ENCODE results near the gene PTPRK. TPM values are rescaled to one million over a fixed set of nuclear protein-coding genes. Genes with fewer than 3 reads are reported as not detected.
A peak's percentile ranks its signal among the peaks of the same experiment; 100 is the strongest.

PTPRK gene
- total RNA-seq, 1 experiment from 2014 or later: 94.4 TPM

- H3K4me1 Mint-ChIP-seq (ENCODE audit: low read depth, unreplicated experiment): peaks cover 20% of the 10 kb centered on the region
- intact Hi-C loops (cut with micrococcal nuclease; ENCODE audit: unreplicated experiment): loop anchor here (5.0 kb wide), 1 partner anchor 180 kb away; no protein-coding TSS in a partner anchor
- no peak for TF ChIP-seq CTCF (IDR thresholded peaks at IDR 0.05; ENCODE audit: insufficient read depth in 1 of 2, low read depth in 1 of 2, low read length in 1 of 2, severe bottlenecking in 1 of 2, unreplicated experiment in 1 of 2)
- POLR2A ChIA-PET: no interaction called here
- no peak for DNase-seq
- H3K9me3 Mint-ChIP-seq (ENCODE audit: unreplicated experiment): no peaks in the 10 kb centered on the region
- no peak overlapping the region for H3K27ac Mint-ChIP-seq (ENCODE audit: unreplicated experiment)
- Histone ChIP-seq H3K9me3 (no peaks in the 10 kb centered on the region), H3K36me3 (ENCODE audit: control insufficient read depth, insufficient read depth, low read length) (no peaks in the 10 kb centered on the region; the same call in 1 of the 2 replicates), H3K4me3 (ENCODE audit: low read depth, low read length) (no peak overlapping the region), H3K4me1 (peaks cover 24% of the 10 kb centered on the region), H3K27me3 (replicated peaks; ENCODE audit: control insufficient read depth, insufficient read depth, low read length) (no peaks in the 10 kb centered on the region)
- H3K36me3 Mint-ChIP-seq (ENCODE audit: insufficient read depth, unreplicated experiment): peaks cover 10% of the 10 kb centered on the region
- no peaks in the 10 kb centered on the region for H3K27me3 Mint-ChIP-seq (ENCODE audit: insufficient read depth, unreplicated experiment)
- no TSS peak for BruUV-seq (replicated peaks)
- H3K4me3 Mint-ChIP-seq (ENCODE audit: unreplicated experiment): no peak overlapping the region
- CTCF ChIA-PET: no interaction called here
Observed at GRCh38 chr6:128337619-128338018, 182.8 kb downstream of the PTPRK start.

- Mint-ChIP-seq H3K4me3 (ENCODE audit: unreplicated experiment) (no peak overlapping the region), H3K27ac (ENCODE audit: unreplicated experiment) (peak overlapping the region; percentile 4), H3K27me3 (ENCODE audit: insufficient read depth, unreplicated experiment) (no peaks in the 10 kb centered on the region), H3K36me3 (ENCODE audit: insufficient read depth, unreplicated experiment) (peaks cover 14% of the 10 kb centered on the region), H3K4me1 (ENCODE audit: low read depth, unreplicated experiment) (peaks cover 20% of the 10 kb centered on the region), H3K9me3 (ENCODE audit: unreplicated experiment) (no peaks in the 10 kb centered on the region)
- ChIA-PET CTCF (no interaction called here), POLR2A (interaction anchor here (0.5 kb wide), 1 partner anchor 88 kb away, joined by 3 read pairs; no protein-coding TSS in a partner anchor)
- Histone ChIP-seq H3K36me3 (ENCODE audit: control insufficient read depth, insufficient read depth, low read length) (no peaks in the 10 kb centered on the region; the same call in 1 of the 2 replicates), H3K9me3 (no peaks in the 10 kb centered on the region), H3K27me3 (replicated peaks; ENCODE audit: control insufficient read depth, insufficient read depth, low read length) (no peaks in the 10 kb centered on the region), H3K4me3 (ENCODE audit: low read depth, low read length) (no peak overlapping the region), H3K4me1 (peaks cover 24% of the 10 kb centered on the region)
- no TSS peak for BruUV-seq (replicated peaks)
- TF ChIP-seq CTCF (IDR thresholded peaks at IDR 0.05; ENCODE audit: insufficient read depth in 1 of 2, low read depth in 1 of 2, low read length in 1 of 2, severe bottlenecking in 1 of 2, unreplicated experiment in 1 of 2): no peak
- no peak for DNase-seq
- intact Hi-C loops (cut with micrococcal nuclease; ENCODE audit: unreplicated experiment): loop anchor here (5.0 kb wide), 1 partner anchor 181 kb away; no protein-coding TSS in a partner anchor
Observed at GRCh38 chr6:128336436-128337095, 183.8 kb downstream of the PTPRK start.

GRCh38 chr6:128335963-128336362 lies 184.4 kb downstream of the PTPRK start:
- no peak for DNase-seq
- H3K4me1 ChIP-seq: peaks cover 19% of the 10 kb centered on the region
- no TSS peak for BruUV-seq (replicated peaks)
- ChIA-PET CTCF (no interaction called here), POLR2A (no interaction called here)
- H3K36me3 ChIP-seq (ENCODE audit: control insufficient read depth, insufficient read depth, low read length): no peaks in the 10 kb centered on the region; the same call in 1 of the 2 replicates
- H3K9me3 ChIP-seq: no peaks in the 10 kb centered on the region
- Mint-ChIP-seq H3K36me3 (ENCODE audit: insufficient read depth, unreplicated experiment) (peaks cover 14% of the 10 kb centered on the region), H3K9me3 (ENCODE audit: unreplicated experiment) (no peaks in the 10 kb centered on the region), H3K27me3 (ENCODE audit: insufficient read depth, unreplicated experiment) (no peaks in the 10 kb centered on the region), H3K4me3 (ENCODE audit: unreplicated experiment) (no peak overlapping the region), H3K4me1 (ENCODE audit: low read depth, unreplicated experiment) (peaks cover 20% of the 10 kb centered on the region), H3K27ac (ENCODE audit: unreplicated experiment) (no peak overlapping the region)
- H3K4me3 ChIP-seq (ENCODE audit: low read depth, low read length): no peak overlapping the region
- TF ChIP-seq CTCF (IDR thresholded peaks at IDR 0.05; ENCODE audit: insufficient read depth in 1 of 2, low read depth in 1 of 2, low read length in 1 of 2, severe bottlenecking in 1 of 2, unreplicated experiment in 1 of 2): no peak
- intact Hi-C loops (cut with micrococcal nuclease; ENCODE audit: unreplicated experiment): loop anchor here (5.0 kb wide), 1 partner anchor 181 kb away; no protein-coding TSS in a partner anchor
- H3K27me3 ChIP-seq (replicated peaks; ENCODE audit: control insufficient read depth, insufficient read depth, low read length): no peaks in the 10 kb centered on the region

Data from Caco-2 (cell line).